Hepatocyte (in vitro differentiated cells): ENCODE data around the gene DIPK1B.

Source experiments
- EZH2 ChIP-seq: fragments of 200-600 bp; sonication (generic); IDR thresholded peaks from 2 replicates; pipeline ENCODE4 v1.6.1; 2016; ENCODE audit warnings: antibody characterized with exemption, mild to moderate bottlenecking, borderline replicate concordance
- EZH2phosphoT487 ChIP-seq: fragments of 200-600 bp; sonication (generic); IDR thresholded peaks from one replicate; pipeline ENCODE4 v1.6.1; 2018; ENCODE audit warnings: antibody characterized with exemption, mild to moderate bottlenecking, low read depth, moderate library complexity; ENCODE audit not compliant: unreplicated experiment, severe bottlenecking
- TF ChIP-seq, protein P1 (sequence below): fragments of 200-600 bp; sonication (generic); IDR thresholded peaks from 2 replicates; pipeline ENCODE4 v1.5.1; 2016; ENCODE audit warnings: antibody characterized with exemption, mild to moderate bottlenecking; ENCODE audit not compliant: poor library complexity

DNA sequence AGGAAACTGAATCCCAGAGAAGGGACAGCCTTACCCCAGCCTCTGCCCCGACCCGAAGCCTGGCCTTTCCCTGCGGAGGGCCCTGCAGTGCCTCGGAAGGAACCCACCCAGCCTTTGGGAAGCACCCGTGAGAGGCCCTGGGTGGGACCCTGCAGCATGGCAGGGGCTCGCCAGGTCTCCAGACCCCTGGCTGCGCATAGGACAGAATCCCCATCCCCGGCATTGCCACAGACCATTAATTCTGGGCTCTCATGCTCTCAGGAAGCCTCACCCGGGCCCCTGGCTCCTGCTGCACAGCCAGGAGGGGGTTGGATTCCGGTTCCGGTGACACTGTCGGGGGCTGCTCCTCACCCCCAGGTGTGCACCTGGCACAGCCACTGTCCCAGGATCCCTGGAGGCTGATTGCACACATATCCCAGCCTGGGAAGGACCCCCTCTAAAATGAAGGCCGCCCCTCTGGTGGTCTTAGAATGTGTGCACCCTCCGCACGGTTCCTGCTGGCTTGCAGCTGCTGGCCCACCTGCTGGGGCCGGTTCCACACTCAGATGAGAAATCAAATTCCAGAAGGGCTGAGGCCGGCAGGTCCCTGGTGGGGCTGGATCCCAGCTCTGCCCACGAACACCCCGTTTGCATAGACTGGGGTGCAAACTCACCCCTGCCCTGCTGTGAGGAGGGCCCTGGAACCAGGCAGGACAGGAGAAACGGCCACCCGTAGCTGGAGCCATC, 45.0 kb upstream of the DIPK1B start:
- TF ChIP-seq, protein P1, sequence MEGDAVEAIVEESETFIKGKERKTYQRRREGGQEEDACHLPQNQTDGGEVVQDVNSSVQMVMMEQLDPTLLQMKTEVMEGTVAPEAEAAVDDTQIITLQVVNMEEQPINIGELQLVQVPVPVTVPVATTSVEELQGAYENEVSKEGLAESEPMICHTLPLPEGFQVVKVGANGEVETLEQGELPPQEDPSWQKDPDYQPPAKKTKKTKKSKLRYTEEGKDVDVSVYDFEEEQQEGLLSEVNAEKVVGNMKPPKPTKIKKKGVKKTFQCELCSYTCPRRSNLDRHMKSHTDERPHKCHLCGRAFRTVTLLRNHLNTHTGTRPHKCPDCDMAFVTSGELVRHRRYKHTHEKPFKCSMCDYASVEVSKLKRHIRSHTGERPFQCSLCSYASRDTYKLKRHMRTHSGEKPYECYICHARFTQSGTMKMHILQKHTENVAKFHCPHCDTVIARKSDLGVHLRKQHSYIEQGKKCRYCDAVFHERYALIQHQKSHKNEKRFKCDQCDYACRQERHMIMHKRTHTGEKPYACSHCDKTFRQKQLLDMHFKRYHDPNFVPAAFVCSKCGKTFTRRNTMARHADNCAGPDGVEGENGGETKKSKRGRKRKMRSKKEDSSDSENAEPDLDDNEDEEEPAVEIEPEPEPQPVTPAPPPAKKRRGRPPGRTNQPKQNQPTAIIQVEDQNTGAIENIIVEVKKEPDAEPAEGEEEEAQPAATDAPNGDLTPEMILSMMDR = no peak
- TF ChIP-seq EZH2phosphoT487 (no peak), EZH2 (no peak)
